Fibroblast of skin of right quadriceps (primary cell): ENCODE measurements around the gene TXNRD1.
A peak's percentile ranks its signal among the peaks of the same experiment; 100 is the strongest.
"Not testable (repeated sequence)": the region's sequence is repeated elsewhere in the genome, so short reads cannot be mapped to it uniquely, and the experiment has no call there.

Experiments
- DNase-seq: peaks from one replicate; pipeline ENCODE4 v3.0.0-alpha.2; 2013

Gene TXNRD1

GRCh38 chr12:104285740-104286515 is 70.3 kb downstream of the TXNRD1 start:
- no peak for DNase-seq

DNA sequence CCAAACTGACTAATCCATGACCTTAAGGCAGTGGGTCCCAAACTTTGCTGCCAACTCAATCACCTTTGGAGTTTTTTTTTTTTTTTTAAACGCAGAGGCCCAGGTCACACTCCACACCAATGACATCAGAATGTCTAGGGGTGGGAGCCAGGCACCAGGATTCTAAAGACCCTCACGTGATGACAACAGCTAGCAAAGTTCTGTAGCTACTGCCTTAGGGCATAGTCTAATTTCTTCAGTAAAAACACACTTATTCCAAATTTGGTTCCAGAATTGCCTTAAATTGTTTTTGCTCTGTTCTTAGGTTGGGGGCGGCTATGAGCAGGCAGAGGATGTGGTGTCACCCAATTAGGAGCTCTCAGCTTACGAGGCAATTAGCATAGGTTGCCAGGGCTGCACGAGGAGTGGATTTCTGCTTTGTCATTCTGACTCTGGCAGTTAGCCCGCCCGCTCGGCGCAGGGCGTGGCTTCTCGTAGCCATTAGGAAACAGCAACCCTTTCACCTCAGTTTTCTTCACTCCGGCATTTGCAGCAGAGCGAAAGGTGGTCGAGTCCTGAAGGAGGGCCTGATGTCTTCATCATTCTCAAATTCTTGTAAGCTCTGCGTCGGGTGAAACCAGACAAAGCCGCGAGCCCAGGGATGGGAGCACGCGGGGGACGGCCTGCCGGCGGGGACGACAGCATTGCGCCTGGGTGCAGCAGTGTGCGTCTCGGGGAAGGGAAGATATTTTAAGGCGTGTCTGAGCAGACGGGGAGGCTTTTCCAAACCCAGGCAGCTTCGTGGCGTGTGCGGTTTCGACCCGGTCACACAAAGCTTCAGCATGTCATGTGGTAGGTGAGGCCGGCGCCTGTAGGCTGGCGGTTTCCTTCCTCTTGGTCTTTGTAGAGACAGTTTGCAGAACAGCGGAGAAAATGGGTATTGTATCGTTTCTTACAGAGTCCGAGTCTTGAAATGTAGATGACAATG is 71.2 kb downstream of the TXNRD1 start:
- peak; percentile 98 for DNase-seq

DNA sequence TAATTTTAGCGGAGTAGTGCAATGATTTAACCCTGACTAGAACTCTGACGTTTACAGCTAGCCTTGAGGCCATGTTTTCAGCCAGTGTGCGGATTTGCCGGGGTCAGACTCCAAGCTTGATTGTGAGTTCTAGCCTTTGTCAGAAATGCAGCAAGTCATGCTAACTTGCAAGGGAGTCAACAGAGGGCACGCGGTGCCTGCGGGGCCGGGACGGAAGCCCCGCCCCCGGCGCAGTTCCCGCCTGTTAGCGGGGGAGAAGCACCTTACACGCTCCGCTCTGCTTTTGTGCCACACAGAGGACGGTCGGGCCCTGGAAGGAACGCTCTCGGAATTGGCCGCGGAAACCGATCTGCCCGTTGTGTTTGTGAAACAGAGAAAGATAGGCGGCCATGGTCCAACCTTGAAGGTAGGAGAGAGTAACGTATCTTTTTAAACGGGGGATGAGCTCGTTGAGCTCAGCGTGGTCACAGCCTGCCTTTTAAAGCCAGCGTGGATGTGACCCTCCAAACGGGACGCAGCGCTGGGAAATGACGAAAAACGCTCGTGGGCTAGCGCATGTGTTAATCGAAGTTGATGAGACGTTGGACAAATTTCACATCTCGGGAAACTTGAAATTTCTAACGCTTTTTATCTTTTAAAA is 73.2 kb downstream of the TXNRD1 start:
- DNase-seq, result peak; percentile 73

DNA sequence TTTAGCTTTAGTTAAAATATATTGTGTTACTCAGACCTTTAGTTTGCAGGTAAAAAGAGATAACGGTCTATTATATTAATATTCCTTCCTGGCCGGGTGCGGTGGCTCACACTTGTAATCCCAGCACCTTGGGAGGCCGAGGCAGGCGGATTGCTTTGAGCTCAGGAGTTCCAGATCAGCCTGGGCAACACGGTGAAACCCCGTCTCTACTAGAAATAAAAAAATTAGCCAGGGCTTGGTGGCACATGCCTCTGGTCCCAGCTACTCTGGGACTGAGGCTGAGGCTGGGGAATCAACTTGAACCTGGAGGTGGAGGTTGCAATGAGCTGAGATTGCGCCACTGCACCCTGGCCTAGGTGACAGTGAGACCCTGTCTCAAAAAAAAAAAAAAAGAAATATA is 74.7 kb downstream of the TXNRD1 start:
- DNase-seq, result no peak

DNA sequence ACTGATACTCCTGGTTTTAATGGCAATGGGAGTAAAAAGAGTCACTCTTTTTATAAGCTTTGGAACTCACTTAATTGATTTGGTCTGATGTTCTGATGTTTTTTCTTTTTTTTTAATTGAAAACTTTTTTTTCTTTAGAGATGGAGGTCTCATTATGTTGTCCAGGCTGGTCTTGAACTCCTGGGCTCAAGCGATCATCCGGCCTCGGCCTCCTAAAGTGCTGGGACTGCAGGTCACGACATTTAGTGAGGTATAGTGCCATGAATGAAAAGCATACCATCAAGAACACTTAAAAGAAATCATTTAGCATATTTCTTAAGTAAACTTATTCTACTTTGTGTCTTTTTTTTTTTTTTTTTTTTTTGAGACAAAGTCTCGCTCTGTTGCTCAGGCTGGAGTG is 75.3 kb downstream of the TXNRD1 start:
- no peak for DNase-seq

GRCh38 chr12:104291867-104292524 is 76.4 kb downstream of the TXNRD1 start:
- no peak for DNase-seq

DNA sequence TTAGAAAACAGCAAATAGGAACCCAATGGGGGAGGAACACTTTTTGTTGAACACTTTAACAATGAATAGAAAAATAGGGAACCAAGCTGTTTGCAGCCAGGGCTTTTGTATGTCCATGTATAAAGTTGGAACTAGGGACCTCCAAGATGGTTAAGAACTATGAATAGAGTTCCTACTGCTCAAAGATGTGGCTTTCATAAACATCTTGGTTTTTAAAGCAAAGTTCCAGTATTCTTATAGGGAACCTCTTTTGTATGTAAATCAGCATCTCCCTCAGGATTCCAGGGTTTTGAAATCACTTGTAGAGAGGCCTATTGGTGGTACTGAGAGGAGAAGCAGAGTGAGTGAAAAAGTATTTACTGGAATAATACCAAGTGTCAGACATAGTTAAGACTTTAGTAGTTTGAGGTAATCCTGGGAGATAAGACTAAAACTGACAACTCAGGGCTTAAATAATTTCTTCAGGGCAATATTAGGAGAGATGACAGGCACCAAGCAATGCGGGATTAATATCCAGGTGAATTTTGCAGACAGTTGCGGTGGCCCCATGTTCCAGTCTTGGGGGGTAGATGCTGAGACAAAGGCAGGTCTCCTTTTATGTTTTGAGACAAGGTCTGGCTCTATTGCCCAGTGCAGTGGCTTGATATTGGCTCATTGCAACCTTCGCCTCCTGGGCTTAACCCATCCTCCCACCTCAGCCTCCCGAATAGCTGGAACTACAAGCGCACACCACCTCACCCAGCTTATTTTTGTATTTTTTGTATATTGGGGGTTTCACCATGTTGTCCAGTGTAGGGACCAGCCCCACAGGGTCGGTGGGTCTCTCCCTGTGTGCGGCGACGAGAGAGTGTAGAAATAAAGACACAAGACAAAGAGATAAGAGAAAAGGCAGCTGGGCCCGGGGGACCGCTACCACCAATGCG is 77.6 kb downstream of the TXNRD1 start:
- no peak for DNase-seq

- DNase-seq, result not testable (repeated sequence)
Measured at GRCh38 chr12:104294158-104294859, 78.7 kb downstream of the TXNRD1 start.

DNA sequence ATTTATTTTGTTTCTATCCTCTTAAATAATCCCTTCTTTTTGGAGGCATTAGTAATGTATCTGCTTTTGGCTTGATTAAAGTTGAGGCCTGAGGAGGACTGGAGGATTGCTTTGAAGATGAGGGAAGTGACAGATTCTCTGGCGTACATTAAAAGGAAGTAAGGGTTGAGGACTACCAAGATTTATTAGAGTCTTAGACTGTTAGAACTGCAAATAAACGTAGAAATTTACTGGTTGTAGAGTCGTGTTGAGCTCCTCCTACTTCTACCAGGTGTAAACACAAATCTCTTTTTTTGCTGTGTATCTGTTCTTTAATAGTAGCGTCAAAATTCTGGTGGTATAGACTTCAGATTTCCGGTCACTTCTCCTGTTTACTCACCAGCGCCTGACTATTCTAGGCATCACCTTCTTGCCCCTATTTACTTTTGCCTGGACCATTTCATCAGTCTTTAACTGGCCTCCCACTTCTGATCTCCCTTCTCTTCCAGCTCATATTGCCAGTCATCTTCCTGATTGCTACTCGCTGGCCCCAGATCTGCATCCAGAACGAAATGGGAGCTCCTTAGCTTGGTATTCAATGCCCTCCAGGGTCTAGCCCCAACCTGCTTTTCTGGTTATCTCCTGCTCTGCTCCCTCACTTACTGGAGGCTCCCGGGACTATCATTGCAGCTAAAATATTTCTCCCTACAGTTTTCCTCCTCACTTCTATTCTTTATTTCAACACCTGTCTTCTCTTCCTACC is 79.5 kb downstream of the TXNRD1 start:
- DNase-seq, result no peak

- no peak for DNase-seq
Measured at GRCh38 chr12:104295954-104296353, 80.4 kb downstream of the TXNRD1 start.

GRCh38 chr12:104296718-104297117 is 81.1 kb downstream of the TXNRD1 start:
- DNase-seq, result no peak

DNA sequence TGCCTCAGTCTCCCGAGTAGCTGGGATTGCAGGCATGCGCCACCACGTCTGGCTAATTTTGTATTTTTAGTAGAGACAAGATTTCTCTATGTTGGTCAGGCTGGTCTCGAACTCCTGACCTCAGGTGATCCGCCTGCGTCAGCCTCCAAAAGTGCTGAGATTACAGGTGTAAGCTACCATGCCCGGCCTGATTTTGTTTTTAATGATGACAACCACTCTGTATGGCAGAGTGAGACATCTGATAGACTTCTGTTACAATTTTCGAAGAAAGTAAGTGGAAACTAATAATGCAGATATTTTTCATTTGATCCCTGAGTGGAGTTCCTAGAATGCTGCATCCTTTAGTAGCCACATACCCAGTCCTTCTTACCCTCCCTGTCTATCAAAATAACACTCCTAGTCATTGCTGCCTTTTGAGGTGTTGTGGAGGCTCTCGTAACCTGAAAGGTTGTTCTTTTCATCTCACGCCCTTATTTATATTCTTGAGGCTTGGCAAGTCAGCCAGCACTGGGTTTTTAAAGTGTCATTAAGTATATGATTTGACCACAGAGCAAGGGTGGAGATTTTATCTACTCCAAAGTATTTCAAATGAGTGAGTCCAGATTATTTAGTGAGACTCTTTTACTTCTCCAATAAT is 82.0 kb downstream of the TXNRD1 start:
- DNase-seq, result no peak

DNA sequence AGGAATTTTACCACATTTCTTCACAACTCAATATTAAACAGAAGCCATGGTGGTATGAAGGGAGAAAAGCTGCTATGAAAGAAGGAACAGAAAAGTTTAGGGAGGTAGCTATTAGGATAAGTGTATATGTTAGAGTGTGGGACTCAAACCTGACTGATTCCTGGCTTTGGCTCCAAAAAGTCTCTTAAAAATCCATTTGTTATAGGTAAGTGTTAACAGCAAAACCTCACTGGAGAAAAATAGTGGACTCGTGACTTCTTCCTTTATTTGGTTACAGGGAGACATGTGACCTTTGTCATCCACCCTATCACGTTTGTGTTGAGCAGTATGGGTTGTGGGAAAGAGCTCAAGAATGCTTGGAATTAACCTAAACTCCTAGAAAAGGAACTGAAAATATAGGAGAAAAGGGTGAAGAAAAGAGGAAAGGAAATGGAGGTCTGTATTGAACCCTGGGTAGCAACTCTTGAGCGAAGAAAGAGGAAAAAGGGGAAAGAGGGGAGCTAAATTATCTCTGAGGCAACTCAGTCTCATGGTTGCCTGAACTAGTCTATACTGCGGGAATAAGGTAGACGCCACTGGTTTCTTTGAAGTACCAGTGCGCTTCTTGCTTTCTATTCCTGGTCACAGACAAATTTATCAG is 84.4 kb downstream of the TXNRD1 start:
- DNase-seq, result no peak

DNA sequence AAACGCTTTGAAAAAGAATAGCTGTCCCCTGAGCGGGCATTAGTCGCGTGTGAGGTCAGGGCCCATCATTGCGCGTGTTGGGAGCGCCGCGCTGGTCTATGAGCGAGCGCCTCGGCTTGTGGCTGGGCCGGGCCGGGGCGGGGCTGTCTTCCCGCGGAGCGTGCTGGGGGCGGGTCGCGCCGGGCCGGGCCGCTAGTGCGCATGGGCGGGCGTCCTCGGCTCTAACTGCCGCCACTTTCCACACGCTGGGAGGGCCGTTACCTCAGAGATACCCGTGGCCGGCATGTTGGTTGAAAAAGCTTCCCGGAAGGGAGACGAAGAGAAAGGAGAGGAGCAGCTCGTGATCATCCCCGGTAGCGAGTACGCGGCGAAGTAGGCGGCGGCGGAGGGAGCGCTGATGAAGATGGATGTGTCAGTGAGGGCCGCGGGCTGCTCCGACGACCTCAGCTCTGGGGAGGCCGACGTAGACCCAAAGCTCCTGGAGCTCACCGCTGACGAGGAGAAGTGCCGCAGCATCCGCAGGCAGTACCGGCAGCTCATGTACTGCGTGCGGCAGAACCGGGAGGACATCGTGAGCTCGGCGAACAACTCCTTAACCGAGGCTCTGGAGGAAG is 88.1 kb downstream of the TXNRD1 start, which contains the start of gene EID3:
TSS of gene EID3 (plus strand) at position 202 of the 614 bp plus-strand sequence. CDS start at position 398, 196 bp downstream.
- DNase-seq, result peak; percentile 81

DNA sequence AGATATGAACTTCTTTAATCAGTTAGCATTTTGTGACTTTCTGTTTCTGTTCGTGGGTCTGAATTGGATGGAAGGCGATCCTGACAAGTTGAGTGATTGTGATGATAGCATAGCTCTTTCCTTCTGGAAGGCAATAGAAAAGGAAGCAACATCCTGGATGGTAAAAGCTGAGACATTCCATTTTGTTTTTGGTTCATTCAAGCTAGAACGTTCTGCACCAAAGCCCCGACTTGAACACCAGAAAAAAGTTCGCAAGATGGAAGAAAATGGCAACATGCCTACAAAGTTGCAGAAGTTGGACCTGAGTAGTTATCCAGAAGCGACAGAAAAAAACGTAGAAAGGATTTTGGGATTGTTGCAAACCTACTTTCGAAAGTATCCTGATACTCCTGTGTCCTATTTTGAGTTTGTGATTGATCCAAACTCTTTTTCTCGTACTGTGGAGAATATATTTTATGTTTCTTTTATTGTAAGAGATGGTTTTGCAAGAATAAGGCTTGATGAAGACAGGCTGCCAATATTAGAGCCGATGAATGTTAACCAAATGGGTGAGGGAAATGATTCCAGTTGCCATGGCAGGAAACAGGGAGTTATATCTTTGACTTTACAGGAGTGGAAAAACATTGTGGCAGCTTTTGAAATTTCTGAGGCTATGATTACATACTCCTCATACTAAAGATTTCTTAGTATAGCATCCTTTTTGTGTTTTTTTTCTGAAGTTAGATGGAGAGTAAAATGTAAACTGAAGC is 88.9 kb downstream of the TXNRD1 start:
- DNase-seq, result no peak

DNA sequence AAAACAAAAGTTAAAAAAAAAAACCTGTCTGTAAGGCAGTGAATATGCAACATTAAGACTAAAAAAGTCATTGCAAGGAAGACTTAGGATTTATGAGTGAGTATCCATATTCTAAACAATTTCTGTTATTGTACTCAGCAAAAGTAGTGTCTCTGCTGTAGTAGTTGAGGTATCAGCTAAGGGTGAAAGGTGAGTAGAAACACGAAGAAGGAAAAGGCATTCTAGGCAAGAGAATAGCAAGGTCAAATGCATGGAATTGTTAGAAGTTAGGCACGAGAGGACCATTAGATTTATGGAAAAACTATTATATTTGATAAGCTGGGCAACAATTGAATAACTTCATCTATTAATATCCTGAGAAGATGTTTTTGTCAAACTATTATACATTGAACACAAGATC is 89.8 kb downstream of the TXNRD1 start:
- no peak for DNase-seq

- DNase-seq, result no peak
Measured at GRCh38 chr12:104306376-104306775, 90.8 kb downstream of the TXNRD1 start.
